GM23338 (cell line): ENCODE results near the gene ANKRD6. TPM values are rescaled to one million over a fixed set of nuclear protein-coding genes. Genes with fewer than 3 reads are reported as not detected.

Experiments used
- ATAC-seq: fragments of 200-7000 bp; cut with Tn5 transposase; 3 replicates; pipeline ENCODE4 v1.9.1; 2020
- DNase-seq: peaks from one replicate; pipeline ENCODE4 v3.0.0-alpha.2; 2015; ENCODE audit warnings: low spot score
- H2AFZ ChIP-seq: fragments of 200-600 bp; sonication (generic); 2 replicates; pipeline ENCODE4 v1.8.0; 2016; ENCODE audit warnings: antibody characterized with exemption, mild to moderate bottlenecking, moderate library complexity
- H3F3A ChIP-seq: fragments of 200-600 bp; sonication (generic); replicated peaks from 2 replicates; pipeline ENCODE4 v1.8.0; 2017; ENCODE audit warnings: antibody characterized with exemption, mixed run types, low read depth
- H3K27ac ChIP-seq: fragments of 200-600 bp; sonication (generic); 2 replicates; pipeline ENCODE4 v1.6.1; 2016; ENCODE audit warnings: low read depth
- H3K27me3 ChIP-seq: fragments of 200-600 bp; sonication (generic); 2 replicates; pipeline ENCODE4 v1.8.0; 2016; ENCODE audit warnings: mild to moderate bottlenecking, mixed run types, moderate library complexity; ENCODE audit not compliant: insufficient read depth
- H3K36me3 ChIP-seq: fragments of 200-600 bp; sonication (generic); 2 replicates; pipeline ENCODE4 v1.8.0; 2016; ENCODE audit warnings: mild to moderate bottlenecking; ENCODE audit not compliant: insufficient read depth
- H3K4me1 ChIP-seq: fragments of 200-600 bp; sonication (generic); 2 replicates; pipeline ENCODE4 v1.8.0; 2016; ENCODE audit warnings: mild to moderate bottlenecking, moderate library complexity; ENCODE audit not compliant: insufficient read depth
- H3K4me2 ChIP-seq: fragments of 200-600 bp; sonication (generic); 2 replicates; pipeline ENCODE4 v1.7.1; 2017; ENCODE audit warnings: mixed run types
- H3K4me3 ChIP-seq: fragments of 200-600 bp; sonication (generic); 2 replicates; pipeline ENCODE4 v1.6.1; 2016; ENCODE audit warnings: mixed run types
- H3K79me2 ChIP-seq: fragments of 200-600 bp; sonication (generic); replicated peaks from 2 replicates; pipeline ENCODE4 v1.8.0; 2017; ENCODE audit warnings: mild to moderate bottlenecking; ENCODE audit not compliant: insufficient read depth
- H3K9me2 ChIP-seq: fragments of 200-600 bp; sonication (generic); 2 replicates; pipeline ENCODE4 v1.8.0; 2017; ENCODE audit not compliant: insufficient read depth
- H4K20me1 ChIP-seq: fragments of 200-600 bp; sonication (generic); replicated peaks from 2 replicates; pipeline ENCODE4 v1.8.0; 2017; ENCODE audit warnings: mild to moderate bottlenecking; ENCODE audit not compliant: insufficient read depth
- H3K27ac Mint-ChIP-seq: 2 replicates; pipeline ENCODE4 v1.8.0; 2020; ENCODE audit warnings: inconsistent platforms, mild to moderate bottlenecking, moderate library complexity, mixed read lengths
- H3K27me3 Mint-ChIP-seq: 3 replicates; pipeline ENCODE4 v1.8.0; 2022; ENCODE audit warnings: low read depth, mild to moderate bottlenecking, moderate library complexity, mixed read lengths, inconsistent platforms; ENCODE audit not compliant: insufficient read depth, poor library complexity
- H3K36me3 Mint-ChIP-seq: 3 replicates; pipeline ENCODE4 v1.8.0; 2021; ENCODE audit warnings: low read depth, mild to moderate bottlenecking, inconsistent platforms, moderate library complexity, mixed read lengths
- H3K4me1 Mint-ChIP-seq: 3 replicates; pipeline ENCODE4 v1.8.0; 2020; ENCODE audit warnings: mild to moderate bottlenecking, inconsistent platforms, mixed read lengths
- H3K4me3 Mint-ChIP-seq: 3 replicates; pipeline ENCODE4 v1.8.0; 2021; ENCODE audit warnings: moderate library complexity, mild to moderate bottlenecking, inconsistent platforms, mixed read lengths
- H3K9me3 Mint-ChIP-seq: 3 replicates; pipeline ENCODE4 v1.8.0; 2020; ENCODE audit warnings: moderate library complexity, mild to moderate bottlenecking, inconsistent platforms, mixed read lengths
- CREB1 ChIP-seq: fragments of 250-450 bp; sonication (Bioruptor Pico); IDR thresholded peaks from 2 replicates; pipeline ENCODE4 v1.5.0; 2020; ENCODE audit warnings: low read depth, mild to moderate bottlenecking, moderate library complexity
- CTCF ChIP-seq, 2 experiments: fragments of 200-600 bp in 1 of 2; sonication (generic) in 1 of 2; conservative IDR thresholded peaks; 2 replicates each; pipeline versions ENCODE4 v1.5.1 to v1.6.1; 2016 to 2017; ENCODE audit warnings: antibody characterized with exemption in 2 of 2, low read depth in 2 of 2, mild to moderate bottlenecking in 2 of 2, moderate library complexity in 1 of 2
- ETS1 ChIP-seq: IDR thresholded peaks from 2 replicates; pipeline ENCODE4 v1.6.1; 2016; ENCODE audit warnings: antibody characterized with exemption
- EZH2 ChIP-seq: fragments of 200-600 bp; sonication (generic); IDR thresholded peaks from one replicate; pipeline ENCODE4 v1.8.0; 2017; ENCODE audit warnings: antibody characterized with exemption, mild to moderate bottlenecking, low read depth; ENCODE audit not compliant: unreplicated experiment
- EZH2phosphoT487 ChIP-seq: fragments of 200-600 bp; sonication (generic); IDR thresholded peaks from one replicate; pipeline ENCODE4 v1.8.1; 2018; ENCODE audit warnings: antibody characterized with exemption; ENCODE audit not compliant: unreplicated experiment
- JUNB ChIP-seq: IDR thresholded peaks from one replicate; pipeline ENCODE4 v1.6.1; 2016; ENCODE audit warnings: antibody characterized with exemption; ENCODE audit not compliant: unreplicated experiment
- NANOG ChIP-seq: IDR thresholded peaks from 2 replicates; pipeline ENCODE4 v1.6.1; 2016; ENCODE audit warnings: antibody characterized with exemption, borderline replicate concordance
- POLR2AphosphoS5 ChIP-seq: IDR thresholded peaks from 2 replicates; pipeline ENCODE4 v1.6.1; 2016; ENCODE audit warnings: antibody characterized with exemption, low read depth
- REST ChIP-seq: IDR thresholded peaks from one replicate; pipeline ENCODE4 v1.6.1; 2018; ENCODE audit warnings: antibody characterized with exemption; ENCODE audit not compliant: unreplicated experiment
- STAT1 ChIP-seq: IDR thresholded peaks from one replicate; pipeline ENCODE4 v1.6.1; 2016; ENCODE audit warnings: antibody characterized with exemption; ENCODE audit not compliant: unreplicated experiment
- ZNF114 ChIP-seq: fragments of 250-450 bp; sonication (Bioruptor Pico); IDR thresholded peaks from 2 replicates; pipeline ENCODE4 v1.5.0; 2020; ENCODE audit warnings: mild to moderate bottlenecking, moderate library complexity
- ZNF331 ChIP-seq: fragments of 250-450 bp; sonication (Bioruptor Pico); IDR thresholded peaks from 2 replicates; pipeline ENCODE4 v1.5.0; 2020; ENCODE audit warnings: low read depth, mild to moderate bottlenecking, moderate library complexity
- ZNF462 ChIP-seq: fragments of 250-450 bp; sonication (Bioruptor Pico); IDR thresholded peaks from 2 replicates; pipeline ENCODE4 v1.5.0; 2020; ENCODE audit warnings: mild to moderate bottlenecking, moderate library complexity
- polyA plus RNA-seq: library from polyadenylated mRNA; unstranded; fragments of >200 nt; fragmentation: Nextera tagmentation; extraction: Ambion mirVana; gene quantifications from 2 replicates; pipeline ENCODE4 v1.2.1, GENCODE V29; 2016
- total RNA-seq: library from RNA; depleted of rRNA; stranded (reverse); fragments of >200 nt; shearing (Covaris generic); gene quantifications from 2 replicates; pipeline ENCODE4 v1.2.3, GENCODE V29; 2014

The ANKRD6 gene
- total and polyA plus RNA-seq, 2 experiments from 2014 or later = 3.2 to 9.2 TPM

GRCh38 chr6:89487864-89488263, 54.9 kb downstream of the ANKRD6 start:
- peaks cover 30% of the 10 kb centered on the region for H3K4me1 ChIP-seq
- no peak overlapping the region for H3K27ac ChIP-seq
- no peak for ATAC-seq
- no peak overlapping the region for H3K27ac Mint-ChIP-seq
- TF ChIP-seq POLR2AphosphoS5 (no peak), STAT1 (no peak), EZH2 (no peak), ETS1 (no peak), ZNF114 (no peak), REST (no peak), JUNB (no peak), ZNF462 (no peak), ZNF331 (CRISPR knock-in tag) (no peak), CTCF (conservative IDR thresholded peaks at IDR 0.05; ENCODE audit: low read depth in 2 of 2) (no peak), NANOG (no peak), EZH2phosphoT487 (no peak), CREB1 (CRISPR knock-in tag) (no peak)
- H4K20me1 ChIP-seq = no peaks in the 10 kb centered on the region
- H3K27me3 Mint-ChIP-seq = peaks cover 3% of the 10 kb centered on the region
- no peak overlapping the region for H3K4me2 ChIP-seq
- H3K9me3 Mint-ChIP-seq = no peaks in the 10 kb centered on the region
- no peak for DNase-seq
- no peak overlapping the region for H3K4me3 Mint-ChIP-seq
- no peaks in the 10 kb centered on the region for H3K27me3 ChIP-seq
- no peaks in the 10 kb centered on the region for H3K9me2 ChIP-seq
- H2AFZ ChIP-seq = no peak overlapping the region
- H3K36me3 ChIP-seq = no peaks in the 10 kb centered on the region
- no peaks in the 10 kb centered on the region for H3F3A ChIP-seq
- H3K79me2 ChIP-seq = no peaks in the 10 kb centered on the region
- H3K4me3 ChIP-seq = no peak overlapping the region
- peaks cover 40% of the 10 kb centered on the region for H3K4me1 Mint-ChIP-seq
- no peaks in the 10 kb centered on the region for H3K36me3 Mint-ChIP-seq
